ENCODE measurements around the gene ARHGAP4. TPM values are rescaled to one million over a fixed set of nuclear protein-coding genes. Genes with fewer than 3 reads are reported as not detected.

Gene ARHGAP4
- total RNA-seq, 4 donors from 2014 or later: 2.6 to 10.7 (median 4.4) TPM

- no peaks in the 10 kb centered on the region for H3K9me3 ChIP-seq
- no peaks in the 10 kb centered on the region for H3K36me3 ChIP-seq
- peaks cover 0 to 15% (median 10%) of the 10 kb centered on the region in 3 donors for H3K27me3 ChIP-seq
- DNase-seq (no peak), ATAC-seq (no peak)
- no peak overlapping the region for H3K4me3 ChIP-seq
- no peak overlapping the region for H3K27ac ChIP-seq
- TF ChIP-seq CTCF (IDR thresholded peaks at IDR 0.05 in 4 of 5, conservative IDR thresholded peaks at IDR 0.05 in 1 of 5) (no peak), POLR2A (IDR thresholded peaks at IDR 0.05) (no peak)
- no peaks in the 10 kb centered on the region for H3K4me1 ChIP-seq
- intact Hi-C loops (cut with DNase I; ENCODE audit: low total_unique reads): no loop called here
- in situ Hi-C loops (cut with MboI; ENCODE audit: low sequenced_read_pairs in 4 of 4): no loop called here
These were observed 52.6 kb downstream of the ARHGAP4 start for GRCh38 chrX:153873282-153874084.

GRCh38 chrX:153871946-153872878 is 53.9 kb downstream of the ARHGAP4 start:
- Histone ChIP-seq H3K9me3 (no peaks in the 10 kb centered on the region), H3K27me3 (peaks cover 0 to 6% (median 4%) of the 10 kb centered on the region in 3 donors), H3K27ac (no peak overlapping the region), H3K4me1 (no peaks in the 10 kb centered on the region), H3K4me3 (no peak overlapping the region), H3K36me3 (no peaks in the 10 kb centered on the region)
- in situ Hi-C loops (cut with MboI; ENCODE audit: low sequenced_read_pairs in 4 of 4): no loop called here
- TF ChIP-seq CTCF (IDR thresholded peaks at IDR 0.05 in 4 of 5, conservative IDR thresholded peaks at IDR 0.05 in 1 of 5) (no peak), POLR2A (IDR thresholded peaks at IDR 0.05) (no peak)
- no peak for DNase-seq
- intact Hi-C loops (cut with DNase I; ENCODE audit: low total_unique reads): no loop called here
- ATAC-seq: no peak

- no peak overlapping the region for H3K27ac ChIP-seq
- no peaks in the 10 kb centered on the region for H3K9me3 ChIP-seq
- ATAC-seq (no peak), DNase-seq (no peak)
- no peaks in the 10 kb centered on the region for H3K36me3 ChIP-seq
- peaks cover 0 to 2% (median 1%) of the 10 kb centered on the region in 3 donors for H3K27me3 ChIP-seq
- in situ Hi-C loops (cut with MboI; ENCODE audit: low sequenced_read_pairs in 4 of 4): no loop called here
- intact Hi-C loops (cut with DNase I; ENCODE audit: low total_unique reads): no loop called here
- no peaks in the 10 kb centered on the region for H3K4me1 ChIP-seq
- H3K4me3 ChIP-seq: no peak overlapping the region
- no peak for TF ChIP-seq POLR2A (IDR thresholded peaks at IDR 0.05)
- TF ChIP-seq CTCF (IDR thresholded peaks at IDR 0.05 in 4 of 5, conservative IDR thresholded peaks at IDR 0.05 in 1 of 5): no peak
These were observed 54.6 kb downstream of the ARHGAP4 start for GRCh38 chrX:153871451-153871850.

GRCh38 chrX:153870791-153871360 is 55.2 kb downstream of the ARHGAP4 start:
- no peak for DNase-seq
- H3K4me3 ChIP-seq: no peak overlapping the region
- no peak for ATAC-seq
- no peaks in the 10 kb centered on the region for H3K4me1 ChIP-seq
- no peaks in the 10 kb centered on the region for H3K9me3 ChIP-seq
- H3K27ac ChIP-seq: no peak overlapping the region
- intact Hi-C loops (cut with DNase I; ENCODE audit: low total_unique reads) (no loop called here), in situ Hi-C loops (cut with MboI; ENCODE audit: low sequenced_read_pairs in 4 of 4) (no loop called here)
- H3K36me3 ChIP-seq: no peaks in the 10 kb centered on the region
- no peaks in the 10 kb centered on the region for H3K27me3 ChIP-seq
- TF ChIP-seq POLR2A (IDR thresholded peaks at IDR 0.05) (no peak), CTCF (IDR thresholded peaks at IDR 0.05 in 4 of 5, conservative IDR thresholded peaks at IDR 0.05 in 1 of 5) (no peak)
